HEK293 (cell line): Measurements from ENCODE around the gene LRRC15.

Source experiments
- CTCF ChIP-seq: fragments of 450-650 bp; formaldehyde crosslinking; IDR thresholded peaks from 2 replicates; pipeline ENCODE4 v1.5.1; 2016; ENCODE audit warnings: missing biosample characterization, missing genetic modification characterization
- PRDM1 ChIP-seq: fragments of 450-650 bp; formaldehyde crosslinking; IDR thresholded peaks from 2 replicates; pipeline ENCODE4; 2016; ENCODE audit warnings: missing biosample characterization, missing genetic modification characterization
- ZBTB6 ChIP-seq: fragments of 450-650 bp; formaldehyde crosslinking; IDR thresholded peaks from 2 replicates; pipeline ENCODE4 v1.5.1; 2017; ENCODE audit warnings: missing biosample characterization, missing genetic modification characterization
- ZFP3 ChIP-seq: fragments of 450-650 bp; formaldehyde crosslinking; IDR thresholded peaks from 2 replicates; pipeline ENCODE4 v1.5.1; 2016; ENCODE audit warnings: low read depth, missing biosample characterization, missing genetic modification characterization
- ZNF16 ChIP-seq: fragments of 450-650 bp; formaldehyde crosslinking; IDR thresholded peaks from 2 replicates; pipeline ENCODE4 v1.5.1; 2016; ENCODE audit warnings: low read depth, missing biosample characterization, missing genetic modification characterization
- ZNF274 ChIP-seq, 2 experiments: fragments of 200-500 bp in 1 of 2; fragments of 450-650 bp in 1 of 2; sonication (Bioruptor generic) in 1 of 2; formaldehyde crosslinking in 1 of 2; IDR thresholded peaks; 2 replicates each; pipeline versions ENCODE4 v1.5.1 to v1.6.1; 2014 to 2016; ENCODE audit warnings: borderline replicate concordance in 1 of 2, inconsistent platforms in 1 of 2, low read length in 1 of 2, missing biosample characterization in 1 of 2, missing genetic modification characterization in 1 of 2
- ZNF629 ChIP-seq: fragments of 450-650 bp; formaldehyde crosslinking; IDR thresholded peaks from 2 replicates; pipeline ENCODE4 v1.5.1; 2017; ENCODE audit warnings: missing biosample characterization, missing genetic modification characterization
- ZNF768 ChIP-seq: fragments of 450-650 bp; formaldehyde crosslinking; IDR thresholded peaks from 2 replicates; pipeline ENCODE4 v1.5.1; 2018; ENCODE audit warnings: missing biosample characterization, mild to moderate bottlenecking, missing genetic modification characterization

- TF ChIP-seq PRDM1 (tag by site-specific recombination) (no peak), ZNF16 (tag by site-specific recombination) (no peak), ZNF274 (IDR thresholded peaks at IDR 0.05; ENCODE audit: low read length) (no peak), ZNF274 (tag by site-specific recombination; IDR thresholded peaks at IDR 0.05; ENCODE audit: borderline replicate concordance) (no peak), ZBTB6 (tag by site-specific recombination) (no peak), ZNF768 (tag by site-specific recombination) (no peak), ZNF629 (tag by site-specific recombination) (no peak), ZFP3 (tag by site-specific recombination) (no peak), CTCF (tag by site-specific recombination) (no peak)
These were observed 44.0 kb downstream of the LRRC15 start for GRCh38 chr3:194325424-194326153.
